ENCODE measurements around the gene DAB2IP. TPM values are rescaled to one million over a fixed set of nuclear protein-coding genes. Genes with fewer than 3 reads are reported as not detected.

DAB2IP gene
- total RNA-seq, 2 donors from 2014 or later: 51.6 to 83.2 TPM

- H3K27ac ChIP-seq: no peak overlapping the region
- DNase-seq (ENCODE audit: low spot score): no peak
- no peak overlapping the region for H3K4me3 ChIP-seq
- no peaks in the 10 kb centered on the region for H3K27me3 ChIP-seq (replicated peaks; ENCODE audit: insufficient read depth)
- 71% methylated on average over 6 of the region's 6 CpGs for WGBS
- H3K4me1 ChIP-seq (replicated peaks): no peaks in the 10 kb centered on the region
- H3K36me3 ChIP-seq: no peaks in the 10 kb centered on the region
- TF ChIP-seq POLR2A (IDR thresholded peaks at IDR 0.05): no peak
- TF ChIP-seq POLR2AphosphoS5 (IDR thresholded peaks at IDR 0.05): no peak
- TF ChIP-seq CTCF (IDR thresholded peaks at IDR 0.05): no peak
- intact Hi-C loops (cut with DNase I): no loop called here
- H3K9me3 ChIP-seq: no peaks in the 10 kb centered on the region
Measured at GRCh38 chr9:121627427-121627826, 24.0 kb upstream of the DAB2IP start.

- 95% methylated on average over 4 of the region's 4 CpGs for WGBS
Measured at GRCh38 chr9:121628401-121628800, 23.0 kb upstream of the DAB2IP start.

GRCh38 chr9:121631115-121631514 lies 20.3 kb upstream of the DAB2IP start:
- WGBS: 95% methylated on average over 3 of the region's 3 CpGs
- Histone ChIP-seq H3K4me3 (no peak overlapping the region), H3K4me1 (replicated peaks) (no peaks in the 10 kb centered on the region), H3K36me3 (no peaks in the 10 kb centered on the region), H3K9me3 (no peaks in the 10 kb centered on the region), H3K27ac (no peak overlapping the region), H3K27me3 (replicated peaks; ENCODE audit: insufficient read depth) (no peaks in the 10 kb centered on the region)
- DNase-seq (ENCODE audit: low spot score): no peak
- intact Hi-C loops (cut with DNase I): no loop called here
- TF ChIP-seq CTCF (IDR thresholded peaks at IDR 0.05) (no peak), POLR2AphosphoS5 (IDR thresholded peaks at IDR 0.05) (no peak), POLR2A (IDR thresholded peaks at IDR 0.05) (no peak)

More at GRCh38 chr9:121628401-121628800, 23.0 kb upstream of the DAB2IP start:
- no peak for DNase-seq (ENCODE audit: low spot score)
- intact Hi-C loops (cut with DNase I): no loop called here
- H3K27ac ChIP-seq: no peak overlapping the region
- H3K36me3 ChIP-seq: no peaks in the 10 kb centered on the region
- H3K27me3 ChIP-seq (replicated peaks; ENCODE audit: insufficient read depth): no peaks in the 10 kb centered on the region
- no peaks in the 10 kb centered on the region for H3K9me3 ChIP-seq
- TF ChIP-seq POLR2A (IDR thresholded peaks at IDR 0.05) (no peak), POLR2AphosphoS5 (IDR thresholded peaks at IDR 0.05) (no peak), CTCF (IDR thresholded peaks at IDR 0.05) (no peak)
- H3K4me1 ChIP-seq (replicated peaks): no peaks in the 10 kb centered on the region
- no peak overlapping the region for H3K4me3 ChIP-seq

GRCh38 chr9:121631978-121632418 lies 19.4 kb upstream of the DAB2IP start:
- intact Hi-C loops (cut with DNase I): no loop called here
- TF ChIP-seq POLR2AphosphoS5 (IDR thresholded peaks at IDR 0.05): no peak
- no peak for TF ChIP-seq POLR2A (IDR thresholded peaks at IDR 0.05)
- no peak for TF ChIP-seq CTCF (IDR thresholded peaks at IDR 0.05)
- Histone ChIP-seq H3K36me3 (no peaks in the 10 kb centered on the region), H3K4me1 (replicated peaks) (peaks cover 4% of the 10 kb centered on the region), H3K27ac (no peak overlapping the region), H3K9me3 (no peaks in the 10 kb centered on the region), H3K4me3 (no peak overlapping the region), H3K27me3 (replicated peaks; ENCODE audit: insufficient read depth) (no peaks in the 10 kb centered on the region)
- DNase-seq (ENCODE audit: low spot score): no peak
- WGBS: 80% methylated on average over 18 of the region's 18 CpGs

GRCh38 chr9:121633119-121633714 lies 18.2 kb upstream of the DAB2IP start:
- no peak for TF ChIP-seq POLR2AphosphoS5 (IDR thresholded peaks at IDR 0.05)
- TF ChIP-seq POLR2A (IDR thresholded peaks at IDR 0.05): no peak
- TF ChIP-seq CTCF (IDR thresholded peaks at IDR 0.05): no peak
- H3K27me3 ChIP-seq (replicated peaks; ENCODE audit: insufficient read depth): no peaks in the 10 kb centered on the region
- intact Hi-C loops (cut with DNase I): no loop called here
- H3K9me3 ChIP-seq: no peaks in the 10 kb centered on the region
- H3K4me1 ChIP-seq (replicated peaks): peaks cover 4% of the 10 kb centered on the region
- no peak overlapping the region for H3K27ac ChIP-seq
- H3K4me3 ChIP-seq: no peak overlapping the region
- WGBS: 39% methylated on average over 9 of the region's 9 CpGs
- no peaks in the 10 kb centered on the region for H3K36me3 ChIP-seq
- no peak for DNase-seq (ENCODE audit: low spot score)

All from prostate gland (tissue), 2 donors.